A549 (cell line): Measurements from ENCODE around the gene ZNF146. TPM values are rescaled to one million over a fixed set of nuclear protein-coding genes. Genes with fewer than 3 reads are reported as not detected.

Experiments
- ATAC-seq, 2 experiments: fragments of 200-7000 bp in 1 of 2; fragments of >200 bp in 1 of 2; cut with Nextera tagmentation in 1 of 2; cut with Tn5 transposase in 1 of 2; 3 replicates each; pipeline versions ENCODE4 v1.8.0 to v1.9.1; 2018 to 2020; ENCODE audit warnings: mild to moderate bottlenecking in 1 of 2, moderate library complexity in 1 of 2
- CTCF ChIA-PET: fragments of 300-600 bp; sonication (Branson Sonifier 250); formaldehyde crosslinking; extraction: SDS; loops from one replicate; lab custom pipeline; 2021; ENCODE audit warnings: antibody characterized with exemption, inconsistent platforms; lab: Yijun Ruan, JAX
- POLR2A ChIA-PET: fragments of 350-600 bp; formaldehyde crosslinking; extraction: SDS; loops from one replicate; lab custom pipeline; 2021; ENCODE audit warnings: antibody characterized with exemption, inconsistent platforms; lab: Yijun Ruan, JAX
- DNase-seq, 2 experiments: peaks; one replicate each; pipeline versions ENCODE4 v3.0.0 to v3.0.0-alpha.2; 2011 to 2016; ENCODE audit warnings: low read depth in 1 of 2, low spot score in 1 of 2
- FAIRE-seq: peaks from 2 replicates; lab custom pipeline; 2011; peaks lifted over from hg19 to GRCh38; lab: Jason Lieb, UNC
- H3K27ac ChIP-seq, 2 experiments: fragments of >200 bp; sonication (Bioruptor Twin); formaldehyde crosslinking; 3 replicates each; pipeline ENCODE4 v1.5.1; 2016 to 2017
- H3K4me1 ChIP-seq: fragments of >200 bp; sonication (Bioruptor Twin); formaldehyde crosslinking; 3 replicates; pipeline ENCODE4 v1.6.1; 2016
- H3K4me2 ChIP-seq: fragments of >200 bp; sonication (Bioruptor Twin); formaldehyde crosslinking; 3 replicates; pipeline ENCODE4 v1.6.1; 2016
- H3K4me3 ChIP-seq: fragments of >200 bp; sonication (Bioruptor Twin); formaldehyde crosslinking; 3 replicates; pipeline ENCODE4 v1.5.1; 2016
- H3K9me3 ChIP-seq: fragments of >200 bp; sonication (Bioruptor Twin); formaldehyde crosslinking; 3 replicates; pipeline ENCODE4 v1.6.1; 2016
- ATOH8 ChIP-seq: fragments of 250-450 bp; sonication (Bioruptor Pico); IDR thresholded peaks from 2 replicates; pipeline ENCODE4 v1.5.0; 2020; ENCODE audit warnings: low read depth, mild to moderate bottlenecking, moderate library complexity
- BCL3 ChIP-seq: fragments of >200 bp; sonication (Bioruptor Twin); formaldehyde crosslinking; IDR thresholded peaks from 3 replicates; pipeline ENCODE4 v1.6.1; 2016
- CEBPB ChIP-seq, 2 experiments: fragments of >200 bp in 1 of 2; sonication (Bioruptor Twin) in 1 of 2; formaldehyde crosslinking in 1 of 2; IDR thresholded peaks; 2 replicates each; pipeline ENCODE4 v1.6.1; 2012 to 2016
- CHD4 ChIP-seq: fragments of 200-600 bp; sonication (generic); IDR thresholded peaks from 2 replicates; pipeline ENCODE4 v1.6.1; 2016; ENCODE audit warnings: antibody characterized with exemption, mild to moderate bottlenecking, borderline replicate concordance
- ELK1 ChIP-seq: fragments of 150-350 bp; IDR thresholded peaks from 2 replicates; pipeline ENCODE4 v1.6.1; 2014; ENCODE audit warnings: low read depth, mild to moderate bottlenecking, low read length
- EP300 ChIP-seq, 2 experiments: fragments of >200 bp; sonication (Bioruptor Twin); formaldehyde crosslinking; IDR thresholded peaks; 2 replicates in 1 of 2; 3 replicates in 1 of 2; pipeline ENCODE4 v1.6.1; 2016 to 2017
- FOSB ChIP-seq: fragments of 250-450 bp; sonication (Bioruptor Pico); IDR thresholded peaks from 2 replicates; pipeline ENCODE4 v1.5.0; 2020; ENCODE audit warnings: mild to moderate bottlenecking, moderate library complexity
- FOSL2 ChIP-seq, 2 experiments: fragments of 450-650 bp in 1 of 2; fragments of >200 bp in 1 of 2; sonication (Bioruptor Twin) in 1 of 2; formaldehyde crosslinking; IDR thresholded peaks; 2 replicates each; pipeline versions ENCODE4 v1.5.0 to v1.6.1; 2016 to 2020; ENCODE audit warnings: mild to moderate bottlenecking in 1 of 2, moderate library complexity in 1 of 2
- FOXS1 ChIP-seq: fragments of 250-450 bp; sonication (Bioruptor Pico); IDR thresholded peaks from 2 replicates; pipeline ENCODE4 v1.5.0; 2020; ENCODE audit warnings: mild to moderate bottlenecking, moderate library complexity
- HDAC2 ChIP-seq: fragments of 200-600 bp; sonication (generic); IDR thresholded peaks from 2 replicates; pipeline ENCODE4 v1.6.1; 2016
- HOXB13 ChIP-seq: fragments of 250-450 bp; sonication (Bioruptor Pico); IDR thresholded peaks from 2 replicates; pipeline ENCODE4 v1.5.0; 2020; ENCODE audit warnings: low read depth, mild to moderate bottlenecking, moderate library complexity
- JUNB ChIP-seq: fragments of >200 bp; sonication (Bioruptor Twin); formaldehyde crosslinking; IDR thresholded peaks from 2 replicates; pipeline ENCODE4 v1.6.1; 2016
- KDM1A ChIP-seq: fragments of 200-600 bp; sonication (generic); IDR thresholded peaks from 2 replicates; pipeline ENCODE4 v1.6.1; 2016; ENCODE audit warnings: low read depth, mild to moderate bottlenecking
- KDM5A ChIP-seq: fragments of 200-600 bp; sonication (generic); IDR thresholded peaks from 2 replicates; pipeline ENCODE4 v1.6.1; 2016; ENCODE audit warnings: antibody characterized with exemption, mild to moderate bottlenecking
- MYC ChIP-seq: IDR thresholded peaks from 2 replicates; pipeline ENCODE4 v1.6.1; 2012; ENCODE audit warnings: mild to moderate bottlenecking, inconsistent platforms, low read length, improper control_type of control experiment, borderline replicate concordance
- NPAS2 ChIP-seq: fragments of 250-450 bp; sonication (Bioruptor Pico); IDR thresholded peaks from 2 replicates; pipeline ENCODE4 v1.8.0; 2022; ENCODE audit warnings: mild to moderate bottlenecking, moderate library complexity, borderline replicate concordance
- PBX3 ChIP-seq: IDR thresholded peaks from 2 replicates; pipeline ENCODE4 v1.6.1; 2012
- PHF8 ChIP-seq: fragments of 200-600 bp; sonication (generic); IDR thresholded peaks from 2 replicates; pipeline ENCODE4 v1.6.1; 2016; ENCODE audit warnings: low read depth, mild to moderate bottlenecking, antibody characterized with exemption, moderate library complexity, borderline replicate concordance
- POLR2A ChIP-seq: IDR thresholded peaks from 2 replicates; pipeline ENCODE4 v1.6.1; 2012; ENCODE audit warnings: mild to moderate bottlenecking, low read length
- POLR2AphosphoS2 ChIP-seq: conservative IDR thresholded peaks from 2 replicates; pipeline ENCODE4 v1.6.1; 2012; ENCODE audit warnings: low read length, improper control_type of control experiment, inconsistent platforms
- RCOR1 ChIP-seq: fragments of 150-350 bp; IDR thresholded peaks from 2 replicates; pipeline ENCODE4 v1.6.1; 2014; ENCODE audit warnings: antibody characterized with exemption, low read length, low read depth
- RFX5 ChIP-seq: fragments of 450-650 bp; IDR thresholded peaks from 2 replicates; pipeline ENCODE4 v1.7.1; 2014; ENCODE audit warnings: antibody characterized with exemption, mild to moderate bottlenecking, moderate library complexity
- SMC3 ChIP-seq: fragments of >200 bp; sonication (Bioruptor Twin); formaldehyde crosslinking; IDR thresholded peaks from 3 replicates; pipeline ENCODE4 v1.6.1; 2018; ENCODE audit warnings: inconsistent platforms
- SREBF2 ChIP-seq: fragments of 450-650 bp; IDR thresholded peaks from 2 replicates; pipeline ENCODE4 v1.6.1; 2014; ENCODE audit warnings: mild to moderate bottlenecking, moderate library complexity
- TFCP2L1 ChIP-seq: fragments of 250-450 bp; sonication (Bioruptor Pico); IDR thresholded peaks from 2 replicates; pipeline ENCODE4 v1.5.0; 2021; ENCODE audit warnings: mild to moderate bottlenecking
- USF2 ChIP-seq: fragments of 450-650 bp; IDR thresholded peaks from 2 replicates; pipeline ENCODE4 v1.6.1; 2014; ENCODE audit warnings: antibody characterized with exemption
- ZC3H11A ChIP-seq: fragments of 450-650 bp; IDR thresholded peaks from 2 replicates; pipeline ENCODE4 v1.6.1; 2014; ENCODE audit warnings: antibody characterized with exemption, mild to moderate bottlenecking
- ZNF302 ChIP-seq: fragments of 250-450 bp; sonication (Bioruptor Pico); IDR thresholded peaks from 2 replicates; pipeline ENCODE4 v1.9.0; 2021; ENCODE audit warnings: inconsistent platforms, mild to moderate bottlenecking, moderate library complexity
- WGBS: methylation state at CpG from one replicate; pipeline ENCODE4 v1.1.6; 2017; ENCODE audit errors: missing lambda C conversion rate; 5-methylcytosine and 5-hydroxymethylcytosine counted together
- polyA plus RNA-seq, 4 experiments: library from polyadenylated mRNA; depleted of rRNA in 3 of 4; stranded (reverse); fragments of >200 nt; fragmentation: RNase III in 1 of 4; extraction: RNeasy Plus Mini Kit Qiagen cat#74134 plus additional on column Dnase treatment in 1 of 4; gene quantifications; 2 replicates in 3 of 4; 3 replicates in 1 of 4; pipeline ENCODE4 v1.2.3, GENCODE V29; 2011 to 2017

ZNF146 gene
- polyA plus RNA-seq, 2 of the 4 experiments (the other 2 are of a cell fraction) = 157 to 362 TPM

GRCh38 chr19:36255316-36255715, 40.4 kb downstream of the ZNF146 start:
- CTCF ChIA-PET = no interaction called here

GRCh38 chr19:36256064-36256463, 41.2 kb downstream of the ZNF146 start:
- ATAC-seq (no peak), DNase-seq (no peak), FAIRE-seq (no peak)
- Histone ChIP-seq H3K9me3 (peaks cover 75% of the 10 kb centered on the region), H3K4me2 (no peak overlapping the region), H3K4me1 (no peaks in the 10 kb centered on the region), H3K27ac (no peak overlapping the region), H3K4me3 (no peak overlapping the region)
- ChIA-PET POLR2A (no interaction called here), CTCF (no interaction called here)
- WGBS = 46% methylated on average over 15 of the region's 15 CpGs
- no peak for TF ChIP-seq FOXS1 (CRISPR knock-in tag)
- no peak for TF ChIP-seq TFCP2L1 (CRISPR knock-in tag)
- TF ChIP-seq EP300 (IDR thresholded peaks at IDR 0.05) = no peak
- TF ChIP-seq BCL3 = no peak

More at GRCh38 chr19:36255316-36255715, 40.4 kb downstream of the ZNF146 start:
- 70% methylated on average over 28 of the region's 28 CpGs for WGBS
- H3K4me2 ChIP-seq = no peak overlapping the region
- no peak for FAIRE-seq
- H3K4me3 ChIP-seq = no peak overlapping the region
- no peak for TF ChIP-seq TFCP2L1 (CRISPR knock-in tag)
- TF ChIP-seq USF2 = no peak
- TF ChIP-seq KDM1A = no peak
- TF ChIP-seq RCOR1 = no peak
- TF ChIP-seq KDM5A = no peak
- no peak for TF ChIP-seq CHD4
- no peak for TF ChIP-seq ZC3H11A
- no peak for TF ChIP-seq FOSL2 (IDR thresholded peaks at IDR 0.05)
- TF ChIP-seq FOSL2 (CRISPR knock-in tag; IDR thresholded peaks at IDR 0.05) = no peak
- no peak for TF ChIP-seq SREBF2
- no peak for TF ChIP-seq RFX5
- no peak for TF ChIP-seq JUNB
- no peak for TF ChIP-seq EP300 (IDR thresholded peaks at IDR 0.05)
- no peak for TF ChIP-seq HOXB13 (CRISPR knock-in tag)
- TF ChIP-seq POLR2AphosphoS2 = no peak
- no peak for TF ChIP-seq FOSB (CRISPR knock-in tag)
- no peak for TF ChIP-seq SMC3
- H3K27ac ChIP-seq = no peak overlapping the region
- H3K4me1 ChIP-seq = no peaks in the 10 kb centered on the region
- peaks cover 78% of the 10 kb centered on the region for H3K9me3 ChIP-seq
- POLR2A ChIA-PET = no interaction called here
- DNase-seq = no peak
- peak in 1 of 2 experiments; percentile 34; a peak in 2 of 6 replicates for ATAC-seq

- 70% methylated on average over 42 of the region's 42 CpGs for WGBS
- CTCF ChIA-PET = no interaction called here
Observed at GRCh38 chr19:36256853-36257519, 42.1 kb downstream of the ZNF146 start.

GRCh38 chr19:36257520-36257876, 42.6 kb downstream of the ZNF146 start:
- CTCF ChIA-PET = no interaction called here
- FAIRE-seq (no peak), ATAC-seq (no peak), DNase-seq (no peak)
- peaks cover 67% of the 10 kb centered on the region for H3K9me3 ChIP-seq
- H3K4me3 ChIP-seq = no peak overlapping the region
- H3K4me1 ChIP-seq = no peaks in the 10 kb centered on the region
- H3K27ac ChIP-seq = no peak overlapping the region
- POLR2A ChIA-PET = no interaction called here
- no peak overlapping the region for H3K4me2 ChIP-seq
- WGBS = 71% methylated on average over 37 of the region's 37 CpGs
- TF ChIP-seq CEBPB (IDR thresholded peaks at IDR 0.05) = no peak
- TF ChIP-seq HDAC2 = no peak
- no peak for TF ChIP-seq FOSL2 (IDR thresholded peaks at IDR 0.05)
- no peak for TF ChIP-seq FOSL2 (CRISPR knock-in tag; IDR thresholded peaks at IDR 0.05)
- no peak for TF ChIP-seq MYC
- TF ChIP-seq PBX3 = no peak
- no peak for TF ChIP-seq ELK1
- no peak for TF ChIP-seq PHF8
- no peak for TF ChIP-seq RFX5
- no peak for TF ChIP-seq NPAS2
- no peak for TF ChIP-seq ATOH8 (CRISPR knock-in tag)
- TF ChIP-seq FOSB (CRISPR knock-in tag) = no peak

More at GRCh38 chr19:36256853-36257519, 42.1 kb downstream of the ZNF146 start:
- Histone ChIP-seq H3K4me1 (no peaks in the 10 kb centered on the region), H3K4me3 (no peak overlapping the region), H3K9me3 (peaks cover 69% of the 10 kb centered on the region), H3K27ac (no peak overlapping the region), H3K4me2 (no peak overlapping the region)
- POLR2A ChIA-PET = no interaction called here
- no peak for TF ChIP-seq ZNF302 (CRISPR knock-in tag)
- no peak for TF ChIP-seq KDM5A
- TF ChIP-seq POLR2A = no peak
- no peak for ATAC-seq
- DNase-seq = no peak
- FAIRE-seq = no peak
